T-helper 9 cell (primary cell): ENCODE measurements around the gene FAF1.

Experiments
- DNase-seq: peaks from one replicate; pipeline ENCODE4 v3.0.0-alpha.2; 2020

Gene FAF1

DNA sequence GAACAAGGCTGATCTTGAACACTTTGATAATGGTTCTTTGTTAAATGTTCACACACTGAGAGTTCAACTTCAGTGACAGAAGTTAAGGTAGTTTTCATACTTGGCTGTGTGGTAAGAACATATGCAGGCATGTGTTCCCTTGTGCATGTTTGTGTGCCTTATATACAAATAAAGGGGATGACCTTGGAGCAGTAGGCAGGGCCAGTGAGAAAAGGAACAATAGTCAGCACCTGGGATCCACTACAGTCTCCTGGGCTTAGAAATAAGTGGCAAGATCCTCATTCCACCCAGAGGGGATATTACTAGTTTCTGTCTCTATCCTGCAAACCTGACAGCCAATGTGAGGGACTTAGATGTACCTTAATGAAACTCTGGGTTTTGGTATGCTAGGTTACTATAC lies 486.6 kb downstream of the FAF1 start:
- no peak for DNase-seq

DNA sequence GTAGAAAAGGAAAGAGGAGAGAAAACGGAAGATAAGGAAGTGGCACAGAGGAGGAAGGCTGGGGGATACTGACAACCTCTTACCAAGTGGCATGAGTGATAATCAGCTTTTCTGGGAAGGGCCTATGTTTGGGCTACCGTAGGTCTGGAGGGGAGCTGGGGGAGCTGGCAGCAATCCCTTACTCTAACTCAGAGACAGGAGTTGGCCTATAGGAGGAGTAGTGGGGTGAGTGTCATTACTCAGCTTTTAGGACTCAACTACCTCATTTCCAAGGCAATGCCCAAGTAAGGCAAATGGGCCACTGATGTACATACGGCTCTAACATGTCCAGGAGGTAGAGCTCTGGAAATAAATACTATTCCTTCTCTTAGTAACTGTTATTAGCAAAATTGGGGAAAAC lies 488.1 kb downstream of the FAF1 start:
- no peak for DNase-seq

DNA sequence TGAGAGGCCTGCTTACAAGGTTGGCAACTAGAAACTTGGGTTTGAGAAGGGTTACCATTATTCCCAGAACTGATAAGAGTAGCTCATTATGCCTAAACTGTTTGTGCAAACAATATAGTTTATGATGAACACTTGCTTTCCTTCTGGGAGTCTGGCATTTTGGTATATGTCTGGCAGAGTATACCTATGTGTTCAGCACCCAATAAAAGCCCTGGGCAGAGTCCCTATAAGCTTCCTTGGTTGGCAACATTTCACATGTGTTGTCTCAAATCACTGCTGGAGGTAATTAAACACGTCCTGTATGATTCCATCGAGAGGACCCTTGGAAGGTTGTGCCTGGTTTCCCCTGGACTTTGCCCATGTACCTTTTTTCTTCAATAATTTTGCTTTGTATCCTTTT lies 497.1 kb downstream of the FAF1 start:
- no peak for DNase-seq

DNA sequence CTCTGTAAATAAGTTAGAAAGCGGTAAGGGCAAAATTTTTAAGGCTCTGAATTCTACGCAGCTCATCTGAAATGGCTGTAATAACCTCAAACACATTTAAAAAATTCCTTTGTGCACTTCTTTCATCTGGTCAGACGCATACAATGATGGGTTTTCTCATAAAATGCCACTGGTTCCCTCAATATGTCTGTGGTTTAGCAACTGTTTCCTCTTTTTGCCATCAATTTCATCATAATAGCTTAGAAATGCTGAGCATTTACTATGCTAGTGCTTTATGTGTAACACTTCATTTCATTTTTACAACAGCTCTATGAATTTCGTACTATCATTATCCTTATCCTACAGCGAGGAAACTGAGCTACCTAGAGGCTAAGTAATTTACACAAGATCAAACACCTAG lies 501.6 kb downstream of the FAF1 start:
- DNase-seq: no peak

DNA sequence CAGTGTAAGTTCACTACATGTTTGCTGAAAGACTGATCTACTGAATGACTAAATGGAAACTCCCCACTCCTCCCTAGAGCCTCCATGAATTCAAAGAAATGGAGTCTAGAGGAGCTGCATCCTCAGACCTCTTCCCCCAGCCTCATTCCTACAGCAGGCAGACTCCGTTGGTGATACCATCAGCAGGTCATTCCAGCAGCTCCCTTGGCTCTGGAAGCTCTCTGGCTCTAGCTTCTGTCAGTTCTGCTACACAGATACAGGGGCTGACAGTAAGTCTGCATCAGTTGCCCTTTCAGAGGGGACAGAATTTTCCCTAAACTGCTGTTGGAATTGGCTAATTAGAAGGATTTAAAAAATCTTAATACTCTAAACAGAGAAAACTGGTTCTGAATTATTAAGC lies 505.2 kb downstream of the FAF1 start:
- DNase-seq: no peak

DNA sequence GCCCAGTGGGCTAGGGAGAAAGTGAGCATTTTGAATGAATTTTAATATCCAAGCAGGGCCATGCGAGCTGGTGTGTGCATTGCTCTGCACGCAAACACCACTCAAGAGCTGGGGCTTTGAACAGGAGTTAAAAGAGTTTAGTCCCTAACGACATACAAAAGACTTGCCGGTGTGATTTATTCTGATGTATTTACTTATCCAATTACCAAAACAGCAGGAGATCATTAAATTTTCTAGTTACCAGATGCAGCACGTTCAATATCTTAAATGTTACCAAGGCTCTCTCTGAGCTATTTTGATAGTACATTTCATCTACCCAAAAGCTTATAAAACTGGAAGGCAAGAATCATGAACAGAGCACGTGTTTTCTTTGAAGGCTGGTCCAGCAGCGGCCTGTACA lies 506.8 kb downstream of the FAF1 start:
- no peak for DNase-seq

DNA sequence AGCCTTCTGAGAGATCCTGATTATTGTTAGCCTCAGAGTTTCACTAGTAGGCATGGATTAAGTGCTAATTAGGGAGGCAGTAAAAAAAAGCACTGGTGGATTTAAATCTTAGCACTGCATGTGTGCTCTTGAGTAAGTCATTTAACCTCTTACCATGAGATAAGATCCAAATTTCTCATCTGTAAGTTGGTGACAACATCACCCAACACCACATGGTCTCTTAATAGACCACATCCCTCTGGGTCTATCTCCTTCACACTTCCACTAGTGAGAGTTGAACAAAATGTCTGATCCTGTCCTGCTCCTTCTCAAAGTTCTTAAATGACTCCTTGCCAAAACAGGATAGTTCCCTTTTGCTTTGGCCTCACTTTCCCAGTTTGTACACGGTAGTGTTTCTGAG lies 507.4 kb downstream of the FAF1 start:
- DNase-seq: no peak

DNA sequence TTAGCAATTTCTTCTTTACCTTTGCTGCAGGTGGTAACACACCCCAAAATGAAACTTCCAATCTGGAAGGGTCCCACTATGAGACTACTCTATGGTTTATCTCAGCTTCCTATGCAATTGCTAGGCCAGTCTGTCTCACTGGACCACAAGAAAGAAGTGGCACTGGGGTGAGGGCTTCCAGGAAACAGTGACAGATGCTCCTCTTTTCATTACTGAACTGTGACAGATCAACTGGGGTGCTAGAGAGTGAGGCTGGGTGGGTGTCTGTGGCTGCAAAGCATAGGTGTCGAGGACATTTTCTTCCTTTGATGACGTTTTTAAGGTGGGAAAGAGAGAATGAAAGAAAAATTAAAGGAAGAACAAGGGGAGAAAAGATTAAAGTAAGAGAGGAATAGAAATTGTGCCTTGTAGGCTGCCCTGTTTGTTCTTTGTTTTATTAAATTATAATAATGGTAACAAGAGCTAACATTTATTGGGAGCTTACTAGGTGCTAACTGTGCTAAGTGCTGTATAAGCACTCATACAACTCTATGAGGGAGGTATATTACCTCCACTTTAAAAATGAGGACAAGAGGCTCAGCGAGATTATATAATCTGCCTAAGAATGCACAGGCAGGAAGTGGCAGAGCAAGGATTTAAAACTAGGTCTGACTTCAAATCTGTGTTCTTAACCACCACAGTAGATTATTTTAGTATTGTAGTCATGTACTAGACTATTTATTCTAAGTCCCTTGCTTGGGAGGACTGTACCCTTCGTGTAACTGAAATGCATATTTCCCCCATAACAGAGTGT lies 509.0 kb downstream of the FAF1 start:
- no peak for DNase-seq

DNA sequence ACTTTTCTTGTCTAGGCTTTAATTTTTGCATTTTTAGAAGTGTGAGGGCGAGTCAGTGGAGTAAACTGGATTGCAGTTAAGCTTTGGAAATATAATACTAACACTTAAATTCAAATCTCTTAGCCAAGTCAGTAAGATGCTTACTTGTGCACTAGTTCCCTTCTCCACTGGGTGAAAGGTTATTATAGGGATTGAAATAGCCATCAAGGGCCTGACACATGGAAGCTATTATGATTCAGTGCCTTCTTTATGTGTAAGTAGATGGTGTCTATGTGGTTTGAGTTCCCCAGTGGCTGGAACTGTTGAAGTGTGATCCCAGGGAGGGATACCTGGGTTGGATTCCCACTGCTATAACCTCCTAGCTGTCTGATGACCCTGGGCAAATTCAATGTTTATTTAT lies 512.1 kb downstream of the FAF1 start:
- no peak for DNase-seq

DNA sequence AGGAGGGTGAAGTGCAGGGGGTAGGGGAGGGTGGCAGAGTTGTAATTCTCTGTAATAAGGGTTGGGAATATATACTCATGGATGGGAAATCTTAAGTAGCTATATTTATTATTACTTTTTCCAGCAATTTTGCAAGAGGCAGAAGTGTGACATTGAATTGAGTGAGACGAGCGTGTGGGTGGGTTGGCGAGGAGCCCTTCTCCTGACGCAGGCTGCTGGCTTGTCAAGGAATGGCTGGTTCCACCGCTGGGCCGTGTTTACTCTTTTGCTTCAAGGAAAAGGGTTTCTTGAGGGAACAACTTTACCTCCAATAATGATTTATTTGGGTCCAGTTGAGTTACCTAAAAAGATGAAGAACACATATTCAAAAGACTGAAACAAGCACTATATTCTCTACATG lies 518.9 kb downstream of the FAF1 start:
- DNase-seq: no peak

DNA sequence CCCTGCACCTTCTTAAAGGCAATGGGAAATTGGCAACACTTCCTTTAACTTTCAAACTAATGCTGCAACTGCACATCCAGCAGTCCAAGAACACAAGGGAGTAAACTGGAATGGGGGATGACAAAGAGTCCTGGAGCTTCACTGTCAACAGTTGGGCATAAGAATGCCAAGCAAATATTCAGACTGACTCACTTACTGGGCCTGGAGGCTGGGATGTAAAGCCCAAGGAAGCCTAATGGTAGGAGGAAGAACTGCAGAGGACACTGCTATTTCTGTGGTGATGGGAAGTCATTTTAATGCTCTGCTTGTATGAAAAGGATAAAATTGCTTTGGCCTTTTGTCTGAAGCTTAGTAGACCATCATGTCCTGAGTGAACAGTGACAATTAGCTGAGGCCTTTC lies 521.1 kb downstream of the FAF1 start:
- no peak for DNase-seq

DNA sequence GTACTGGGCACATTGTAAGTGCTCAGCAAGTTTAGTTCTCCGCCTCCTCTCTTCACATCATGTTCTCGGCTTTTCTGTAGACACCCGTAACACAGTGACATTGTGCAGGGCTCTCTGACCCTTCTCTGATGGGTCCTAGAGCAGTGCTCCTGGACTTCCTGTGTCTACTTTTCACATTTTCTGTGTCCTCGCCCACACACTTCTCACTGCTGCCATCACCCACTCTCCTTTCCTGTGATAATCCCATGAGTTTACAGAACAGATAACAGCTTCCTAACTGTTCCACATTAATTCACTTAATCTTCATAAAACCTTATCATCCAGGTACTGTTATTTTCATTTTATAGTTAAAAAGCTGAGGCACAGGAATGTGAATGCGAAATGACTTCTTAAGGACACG lies 523.6 kb downstream of the FAF1 start:
- no peak for DNase-seq

DNA sequence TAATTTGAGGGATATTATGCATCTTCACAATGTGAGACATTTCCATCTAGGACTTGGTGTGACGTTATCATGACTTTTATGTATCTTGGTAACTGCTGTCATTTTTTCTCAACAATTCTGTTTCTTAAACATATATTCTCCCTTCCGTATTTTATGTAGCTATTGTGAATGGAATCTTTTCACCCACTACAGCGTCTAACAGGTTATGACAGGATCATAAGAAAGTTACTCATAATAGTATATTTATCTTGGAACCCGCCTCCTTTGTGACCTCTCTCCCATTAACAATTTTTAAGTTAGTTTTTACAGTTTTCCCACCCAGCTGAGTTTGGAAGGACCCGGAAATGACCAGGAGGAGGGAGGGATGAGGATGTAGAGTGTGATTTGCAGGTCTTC lies 530.1 kb downstream of the FAF1 start:
- no peak for DNase-seq

DNA sequence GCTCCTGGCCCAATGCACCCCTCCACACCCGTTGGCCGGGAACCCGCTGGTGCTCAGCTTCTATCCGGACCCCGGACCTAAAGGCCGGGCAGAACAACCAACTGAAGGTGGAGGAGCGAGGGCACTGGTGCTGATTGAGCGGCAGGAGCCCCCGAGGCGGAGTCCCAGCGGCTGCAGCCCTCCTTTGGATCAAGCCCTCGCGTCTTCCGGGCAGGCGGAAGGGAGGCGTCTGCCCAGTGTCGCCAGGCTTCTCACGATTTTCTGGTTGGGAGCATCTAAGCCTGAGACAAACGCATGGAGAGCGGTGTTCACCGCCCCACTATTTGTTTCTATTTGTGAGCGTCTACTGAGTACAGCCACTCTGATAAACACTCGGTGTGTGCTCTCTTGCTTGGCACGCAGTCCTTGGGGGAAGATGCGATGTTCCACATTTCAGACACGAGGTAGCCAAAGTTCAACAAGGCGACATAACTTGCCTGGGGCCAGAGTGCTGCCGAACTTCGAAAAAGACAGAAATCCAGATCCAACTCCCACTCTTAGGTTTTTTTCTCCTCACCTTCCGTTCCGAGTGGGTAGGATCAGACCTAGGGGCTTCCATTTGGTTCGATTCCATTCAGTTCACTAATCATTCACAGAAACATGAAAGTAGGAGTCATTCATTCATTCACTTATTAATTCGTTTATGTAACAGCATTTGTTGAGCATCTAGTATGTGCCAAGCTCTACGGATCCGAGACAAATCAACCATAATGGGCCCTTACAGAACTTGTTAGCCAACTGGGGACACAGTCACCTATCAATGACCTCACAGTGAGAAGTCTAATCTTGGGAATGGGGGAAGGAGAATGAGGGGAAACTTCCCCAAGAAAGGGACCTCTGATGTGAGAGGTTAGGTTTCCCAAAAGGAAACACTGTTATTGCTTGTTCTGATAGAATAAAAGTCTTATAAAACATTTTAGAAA lies 532.0 kb downstream of the FAF1 start:
- DNase-seq: no peak

DNA sequence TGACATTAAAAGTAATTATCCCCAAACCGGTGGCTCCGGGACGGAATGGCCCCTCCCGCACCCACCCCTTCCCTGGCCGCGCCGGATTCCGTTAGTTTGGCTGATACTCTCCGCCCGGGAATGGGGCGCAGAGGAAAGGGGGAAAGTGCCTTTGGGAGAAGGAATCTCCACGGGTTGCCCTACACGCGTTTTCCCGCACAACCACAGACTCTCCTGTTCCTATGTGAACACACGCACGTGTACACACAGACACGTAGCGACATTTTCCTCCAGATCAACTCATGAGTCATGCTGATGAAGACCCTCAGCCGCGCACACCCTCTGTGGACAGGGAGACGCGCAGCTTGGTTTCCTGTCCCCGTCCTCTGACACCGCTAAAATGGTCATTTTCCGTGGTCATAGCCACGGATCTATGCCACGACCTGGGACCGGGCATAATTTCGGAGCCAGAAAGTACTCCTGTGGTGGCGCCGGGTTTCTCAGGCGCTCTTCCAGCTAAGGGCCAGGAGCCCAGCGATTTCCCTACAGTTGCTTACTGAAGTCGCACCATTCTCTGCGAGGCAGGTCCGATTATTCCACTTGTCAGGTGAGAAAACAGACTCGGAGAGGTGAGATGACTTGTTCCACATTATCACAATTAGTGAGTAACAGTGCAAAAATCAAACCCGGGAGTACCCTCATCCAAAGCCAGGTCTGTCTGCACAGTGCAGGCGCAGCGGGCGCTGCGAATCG lies 532.8 kb downstream of the FAF1 start:
- DNase-seq: no peak

DNA sequence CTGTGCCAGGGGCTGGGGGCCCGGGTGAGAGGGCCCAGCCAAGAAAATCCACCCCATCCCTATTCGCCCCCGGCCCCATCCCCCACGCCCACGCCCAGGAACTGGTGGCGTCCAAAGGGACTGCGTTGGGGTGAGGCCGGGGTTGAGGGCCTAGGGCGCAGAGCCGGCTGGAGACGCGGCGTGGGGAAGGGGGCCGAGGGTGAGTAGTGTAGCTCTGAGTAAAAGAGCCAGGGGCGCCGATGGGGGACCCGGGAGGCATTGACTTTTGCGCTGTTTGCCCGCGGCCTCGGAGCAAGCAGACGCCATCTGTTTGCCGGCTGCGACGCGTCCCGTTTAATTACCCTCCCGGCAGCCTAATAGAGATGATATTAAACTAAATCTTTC lies 533.4 kb downstream of the FAF1 start:
- DNase-seq: no peak

DNA sequence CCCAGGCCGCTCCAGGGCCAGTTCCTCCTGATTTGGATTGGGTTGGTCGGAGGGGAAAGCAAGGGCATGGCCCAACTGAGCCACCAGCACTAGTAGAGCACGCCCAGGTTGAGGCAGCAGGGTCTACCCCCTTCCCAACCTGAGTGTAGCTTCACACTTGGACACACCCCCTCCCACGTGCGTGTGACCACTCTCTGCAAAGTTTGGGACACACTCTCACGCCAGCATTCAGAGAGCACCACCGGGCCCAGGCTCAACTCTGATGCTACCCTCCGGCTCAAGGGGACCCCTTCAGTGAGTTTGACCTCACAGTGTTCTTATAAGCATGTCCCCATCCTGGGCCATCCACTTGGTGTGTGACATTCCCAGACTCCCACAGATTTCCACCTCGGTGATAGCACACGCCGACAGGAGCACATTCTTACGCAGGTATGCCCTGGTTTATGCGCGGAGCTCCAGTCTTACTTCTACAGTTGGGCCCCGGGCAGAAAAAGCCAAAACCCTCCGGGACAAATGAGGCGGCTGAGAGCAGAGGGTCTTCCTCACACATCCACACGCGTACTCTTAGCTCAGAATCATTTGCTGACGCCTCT lies 533.9 kb downstream of the FAF1 start:
- DNase-seq: no peak

DNA sequence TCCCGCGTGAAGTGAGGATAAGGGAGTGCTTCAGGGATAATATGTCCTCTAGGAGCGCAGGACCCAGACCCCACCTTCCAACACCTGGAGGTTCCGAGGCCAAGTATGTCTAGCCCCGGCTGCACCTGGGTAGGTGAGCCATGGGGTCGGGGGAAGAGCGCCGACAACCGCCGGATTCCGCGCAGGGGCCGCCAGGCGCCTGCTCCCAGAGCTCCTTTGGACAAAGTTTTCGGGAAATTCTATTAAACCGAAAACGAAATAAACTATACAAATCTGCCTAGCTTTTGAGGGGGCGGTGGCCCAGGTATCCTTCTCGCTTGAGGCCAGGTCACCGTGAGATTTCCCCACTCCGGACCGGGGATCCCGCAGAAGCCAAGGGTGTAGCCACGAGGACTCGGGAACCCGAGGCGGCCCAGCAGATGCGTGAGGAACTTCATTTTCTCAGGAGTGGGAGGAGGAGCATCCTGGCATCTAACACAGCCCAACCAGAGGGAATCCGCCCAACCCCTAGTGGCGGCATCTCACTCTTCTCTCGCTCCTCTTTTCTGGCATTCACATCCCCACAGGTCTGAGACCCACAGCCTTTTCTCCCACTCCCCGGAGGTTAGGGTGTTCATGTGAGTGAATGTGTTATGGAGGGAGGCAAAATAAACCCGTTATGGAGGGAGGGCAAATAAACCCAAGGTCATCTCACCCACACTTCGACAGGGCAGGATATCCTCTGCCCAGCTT lies 534.5 kb downstream of the FAF1 start:
- DNase-seq: no peak

DNA sequence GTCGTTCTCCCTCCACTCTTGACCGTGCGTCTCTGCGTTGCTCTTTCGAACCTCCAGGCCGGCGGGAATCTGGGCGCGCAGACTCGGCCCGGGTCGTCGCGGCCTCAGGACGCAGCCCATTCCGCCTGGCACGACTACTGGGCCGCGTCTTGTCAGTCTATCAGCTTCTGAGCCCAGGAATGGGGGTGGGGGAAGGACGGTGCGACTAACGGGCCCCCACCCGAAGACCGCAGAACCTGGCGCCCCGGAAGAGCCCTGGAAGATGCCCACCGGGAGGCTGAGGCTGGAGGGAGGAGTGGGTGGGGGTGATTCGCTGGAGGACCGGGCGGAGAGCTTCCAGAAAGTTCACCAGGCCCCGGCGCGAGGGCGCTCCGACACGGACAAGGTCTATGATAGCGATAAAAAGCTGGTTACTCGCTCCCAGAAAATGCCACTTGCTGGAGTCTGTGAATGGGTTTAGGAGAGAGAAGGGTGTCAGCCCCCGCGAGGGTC lies 535.1 kb downstream of the FAF1 start:
- no peak for DNase-seq

DNA sequence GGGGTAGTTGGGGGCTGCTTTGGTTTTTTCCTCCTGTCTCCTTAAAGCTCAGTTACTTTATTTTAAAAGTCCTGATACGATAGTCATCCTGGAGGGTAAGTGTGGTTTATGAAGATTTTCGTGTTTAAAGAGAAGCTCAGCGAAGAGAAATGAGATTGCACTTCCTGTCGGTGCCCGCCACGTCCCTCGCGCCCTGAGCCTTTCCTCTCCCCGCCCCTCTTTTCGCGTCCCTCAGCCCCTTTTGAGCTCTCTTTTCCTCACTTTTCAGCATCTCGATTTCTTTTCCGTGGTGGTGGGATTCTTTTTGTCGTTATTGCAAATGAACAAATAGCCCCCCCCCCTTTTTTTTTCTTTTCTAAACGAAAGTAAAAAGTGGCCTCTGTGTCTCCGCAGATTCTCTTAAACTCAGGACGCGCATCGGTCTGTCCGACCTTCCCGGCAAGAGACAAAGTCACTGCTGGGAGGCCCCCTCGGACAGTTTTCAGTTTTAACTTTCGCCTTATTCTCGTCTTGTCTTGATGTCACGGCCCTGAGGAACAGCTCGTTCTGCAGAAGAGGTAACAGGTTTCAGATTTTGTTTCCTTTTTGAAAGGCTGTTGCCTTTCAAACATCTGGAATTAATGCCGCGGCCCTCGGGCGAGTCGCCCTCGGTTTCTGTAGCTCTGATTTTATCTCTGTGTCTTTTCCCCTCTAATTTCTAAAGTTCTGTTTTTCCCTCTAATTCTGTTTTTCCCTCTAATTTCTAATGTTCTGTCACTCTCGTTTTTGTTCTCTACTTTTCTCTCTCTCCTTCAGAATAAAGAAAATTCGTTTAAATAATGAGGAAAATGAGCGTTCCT lies 535.8 kb downstream of the FAF1 start:
- no peak for DNase-seq

DNA sequence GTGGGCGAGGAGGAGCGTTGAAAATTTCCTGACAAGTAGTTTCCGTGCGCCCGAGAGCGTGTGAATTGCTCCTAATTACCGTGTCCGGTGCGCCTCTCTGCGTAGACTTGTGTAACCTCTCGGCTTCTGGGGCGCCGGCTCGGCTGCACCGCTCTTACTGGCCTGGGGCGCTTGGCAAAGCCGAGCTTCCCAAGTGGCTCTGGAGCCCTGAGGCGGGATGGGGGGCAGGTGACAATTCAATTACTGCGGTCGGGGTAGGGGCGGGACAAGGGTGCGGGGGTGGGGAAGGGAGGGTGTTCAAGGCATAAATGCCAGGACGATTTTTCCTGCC lies 536.4 kb downstream of the FAF1 start:
- no peak for DNase-seq
